Spleen (tissue), 7 donors: ENCODE measurements around the gene TBC1D8.

Experiments
- CTCF ChIP-seq, 11 experiments: fragments of 200-600 bp in 7 of 11; fragments of 450-650 bp in 4 of 11; sonication (generic) in 4 of 11; IDR thresholded peaks in 8 of 11; conservative IDR thresholded peaks in 3 of 11; 1 replicate in 7 of 11; 2 replicates in 4 of 11; pipeline versions ENCODE4 v1.4.0 to v1.8.0; 2016 to 2021; ENCODE audit warnings: antibody characterized with exemption in 11 of 11, inconsistent platforms in 4 of 11, mild to moderate bottlenecking in 1 of 11
- POLR2AphosphoS5 ChIP-seq, 3 donors: sonication (generic); formaldehyde crosslinking; IDR thresholded peaks; one replicate each; pipeline ENCODE4 v1.5.1; 2017; ENCODE audit warnings: antibody characterized with exemption in 3 of 3
- donor health status: DM: no; HTN: no; CAD: no; lungs with moderate emphysema.
- donor health status: DM: no; HTN: no; CAD: no.
- donor health status: DM: no; HTN: no; CAD: no.

- TF ChIP-seq POLR2AphosphoS5 (IDR thresholded peaks at IDR 0.05) (no peak), CTCF (IDR thresholded peaks at IDR 0.05 in 8 of 11, conservative IDR thresholded peaks at IDR 0.05 in 3 of 11) (no peak)
Observed at GRCh38 chr2:101168706-101169105, 17.5 kb upstream of the TBC1D8 start.
